Amniotic epithelial cell (primary cell): ENCODE measurements around the gene CTNND2.

ENCODE experiments used
- DNase-seq: peaks from one replicate; pipeline ENCODE4 v3.0.0-alpha.2; 2010; ENCODE audit warnings: low read depth

The CTNND2 gene

DNA sequence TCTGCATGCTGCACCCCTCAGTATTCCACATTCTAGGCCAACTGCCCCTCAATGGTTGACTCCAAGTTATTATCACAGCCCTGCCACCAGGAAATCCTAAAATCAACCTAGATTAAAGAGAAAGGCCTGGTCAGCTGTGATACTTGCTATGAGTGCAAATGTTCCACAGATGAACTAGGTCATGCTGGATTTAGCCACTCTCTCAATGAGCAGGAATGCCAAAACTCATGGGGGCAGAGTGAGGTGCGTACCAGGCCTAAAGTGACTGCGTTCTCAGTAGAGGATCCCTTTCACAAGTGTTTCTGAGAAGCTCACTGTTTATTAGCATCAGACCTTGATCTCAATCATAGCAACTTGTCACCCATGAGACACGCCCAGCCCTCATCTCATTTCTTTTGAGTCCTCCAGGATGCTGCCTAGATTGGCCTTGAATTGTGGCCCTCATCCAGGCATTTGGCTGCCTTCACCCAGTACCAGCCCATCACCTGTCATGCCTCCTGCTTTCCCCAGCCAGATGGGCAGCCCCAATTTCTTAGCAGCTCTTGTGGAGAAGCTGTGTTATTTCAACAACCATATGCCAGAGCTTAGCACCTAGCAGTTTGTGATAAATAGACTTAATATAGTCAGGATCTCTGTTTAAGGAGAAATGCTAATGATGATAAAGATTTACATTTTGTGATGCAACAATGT, 383.9 kb downstream of the CTNND2 start:
- DNase-seq: no peak

DNA sequence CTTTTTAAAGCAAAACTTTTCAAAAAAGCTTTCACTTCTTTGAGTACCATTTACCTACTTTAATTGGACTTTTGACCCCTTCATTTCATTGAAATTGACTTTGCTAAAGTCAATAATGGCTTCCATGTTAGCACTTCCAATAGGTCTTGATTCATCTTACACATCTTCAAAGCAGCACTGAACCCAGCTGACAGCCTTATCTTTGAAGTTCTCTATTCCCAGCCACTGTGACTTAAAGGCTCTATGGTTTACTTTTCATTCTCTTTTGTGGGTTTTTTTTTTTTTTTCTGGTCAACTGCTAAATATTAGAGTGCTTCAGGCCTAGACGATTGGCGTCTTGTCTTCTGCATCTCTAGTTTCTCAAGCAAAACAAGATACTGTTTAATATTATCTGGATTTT, 385.0 kb downstream of the CTNND2 start:
- no peak for DNase-seq

DNA sequence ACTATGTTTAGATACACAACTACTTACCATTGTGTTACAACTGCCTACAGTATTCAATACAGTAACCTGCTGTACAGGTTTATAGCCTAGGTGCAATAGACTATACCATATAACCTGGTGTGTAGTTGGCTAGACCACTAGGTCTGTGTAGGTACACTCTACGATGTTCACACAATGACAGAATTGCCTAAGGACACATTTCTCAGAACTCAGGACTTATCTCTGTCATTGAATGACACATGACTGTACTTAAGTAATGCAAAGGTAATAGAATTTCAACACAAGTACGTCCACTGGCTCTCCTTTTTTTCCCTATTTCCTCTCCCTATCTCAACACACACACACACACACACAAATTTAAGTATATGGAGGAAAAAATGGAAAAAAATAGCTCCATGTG, 385.6 kb downstream of the CTNND2 start:
- DNase-seq: no peak

DNA sequence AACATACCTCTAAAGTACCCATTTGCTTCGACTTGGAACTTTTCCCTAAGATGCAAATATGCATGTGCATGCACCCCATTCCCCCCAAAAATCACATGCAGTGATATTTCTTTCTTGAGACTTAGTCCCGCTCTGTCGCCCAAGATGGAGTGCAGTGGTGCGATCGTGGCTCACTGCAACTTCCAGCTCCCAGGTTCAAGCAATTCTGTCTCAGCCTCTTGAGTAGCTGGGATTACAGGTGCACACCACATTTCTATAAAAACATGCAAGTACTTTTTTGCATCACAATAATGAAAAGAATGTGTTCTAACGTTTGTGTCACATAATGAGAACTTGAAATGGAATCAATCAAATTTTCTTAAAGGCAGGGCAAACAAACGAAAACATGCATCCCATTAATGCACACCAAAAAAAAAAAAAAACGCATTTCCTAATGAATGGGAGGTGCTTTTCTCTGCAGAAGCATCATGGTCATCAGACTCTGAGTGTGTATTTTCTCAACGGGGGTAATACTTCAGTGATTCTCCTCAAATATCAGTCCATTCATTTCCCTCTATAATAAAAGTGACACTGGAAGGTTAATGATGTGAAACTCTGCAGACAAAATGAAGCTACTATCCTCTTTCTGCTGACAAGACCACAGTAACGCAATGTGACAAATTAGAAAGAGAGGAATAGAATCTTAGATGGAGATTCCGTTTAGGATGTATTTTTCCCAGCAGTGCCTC, 389.4 kb downstream of the CTNND2 start:
- DNase-seq: no peak

DNA sequence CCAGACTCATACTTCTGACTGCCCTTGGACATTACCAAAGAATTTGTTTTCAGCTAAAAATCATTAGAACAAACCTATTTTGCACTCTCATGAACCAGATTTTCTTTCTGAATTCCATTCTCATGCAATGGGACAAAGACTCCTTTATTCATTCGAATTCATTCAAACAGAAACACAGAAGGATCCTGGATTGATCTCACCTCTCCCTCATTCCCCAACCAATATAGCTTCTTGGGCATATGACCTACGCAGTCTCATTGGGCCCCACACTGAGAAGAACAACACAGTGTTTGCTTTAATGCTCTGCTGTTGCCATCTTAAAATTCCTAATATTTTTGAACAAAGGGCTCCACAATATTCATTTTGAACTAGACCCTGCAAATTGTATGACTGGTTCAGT, 392.4 kb downstream of the CTNND2 start:
- no peak for DNase-seq

DNA sequence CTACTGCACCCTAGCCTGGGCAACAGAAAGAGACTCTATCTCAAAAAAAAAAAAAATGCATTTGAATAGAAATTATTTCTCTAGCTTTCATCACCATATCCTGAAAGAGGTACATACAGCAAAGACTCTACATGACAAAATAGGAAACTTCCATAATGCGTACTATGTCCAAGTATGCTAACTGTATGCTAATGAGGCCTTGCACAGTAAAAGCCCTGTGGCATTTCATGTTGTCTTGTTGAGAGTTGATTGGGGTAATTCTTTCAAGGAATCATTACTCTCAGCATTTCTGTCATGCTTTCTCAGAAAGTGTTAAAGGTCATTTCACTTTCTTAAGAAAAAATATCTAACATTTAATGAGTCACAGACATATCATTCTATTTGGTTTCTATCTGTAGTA, 393.4 kb downstream of the CTNND2 start:
- DNase-seq: no peak

DNA sequence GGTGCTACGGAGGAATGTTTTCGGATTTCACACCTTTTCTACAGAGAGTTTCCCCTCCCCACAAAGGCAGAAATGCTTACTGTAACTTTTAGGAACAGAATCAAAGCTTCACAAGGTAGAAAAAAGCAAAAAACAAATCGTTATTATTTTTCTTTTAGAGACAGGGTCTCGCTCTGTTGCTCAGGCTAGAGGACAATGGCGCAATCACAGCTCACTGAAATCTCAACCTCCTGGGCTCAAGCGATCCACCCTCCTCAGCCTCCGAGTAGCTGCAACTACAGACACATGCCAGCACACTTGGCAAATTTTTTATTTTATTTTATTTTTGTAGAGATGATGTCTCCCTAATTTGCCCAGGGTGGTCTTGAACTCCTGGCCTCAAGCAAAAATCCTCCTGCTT, 394.5 kb downstream of the CTNND2 start:
- DNase-seq: no peak

DNA sequence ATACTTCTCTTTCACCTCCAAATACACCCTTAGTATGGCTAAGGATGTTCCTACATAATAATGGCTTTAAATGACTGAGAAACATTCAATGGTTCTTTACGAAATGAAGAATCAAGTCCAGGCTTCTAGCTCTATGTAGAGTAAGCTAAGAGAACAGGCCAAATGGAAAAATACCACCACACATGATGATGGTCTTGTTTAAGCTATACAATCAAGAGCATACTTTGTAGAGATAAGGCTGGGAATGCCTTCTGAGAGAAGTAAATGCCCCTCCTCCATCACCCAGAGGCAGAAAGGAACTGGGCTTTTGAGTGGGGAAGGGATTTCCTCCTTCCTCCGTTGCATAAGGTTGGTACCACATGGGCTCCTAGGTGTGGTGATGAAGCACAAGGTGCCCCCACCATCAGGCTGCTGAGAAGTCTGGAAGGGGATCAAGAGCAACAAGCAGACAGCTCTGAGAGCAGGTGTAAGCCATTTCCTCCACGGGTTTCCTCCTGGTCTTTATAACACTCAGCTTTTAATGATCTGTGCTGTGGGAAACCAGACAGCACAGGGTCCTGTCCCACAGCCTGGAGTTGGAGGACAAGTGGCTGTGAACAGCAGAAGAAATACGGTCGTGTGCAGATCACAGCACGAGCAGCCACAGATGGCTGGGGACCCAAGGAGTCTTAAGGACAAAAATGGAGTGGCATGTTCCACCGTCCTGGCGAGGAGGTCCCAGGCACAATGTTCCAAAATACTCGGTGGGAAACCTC, 396.9 kb downstream of the CTNND2 start:
- no peak for DNase-seq

DNA sequence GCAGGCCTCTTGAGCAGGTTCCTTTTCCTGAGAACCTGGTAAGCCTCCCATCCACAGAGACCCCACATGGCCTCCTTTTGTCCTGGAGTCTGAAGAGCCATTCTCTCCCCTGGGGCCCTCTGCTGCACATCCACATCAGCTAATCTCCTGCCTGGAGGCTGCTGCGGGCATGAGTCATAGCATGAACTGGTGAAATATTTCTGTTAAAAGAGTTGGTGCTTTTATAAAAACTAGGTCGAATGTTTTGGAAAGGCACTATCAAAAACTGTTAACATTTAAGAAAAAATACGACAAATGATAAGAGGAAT, 399.4 kb downstream of the CTNND2 start:
- DNase-seq: no peak

DNA sequence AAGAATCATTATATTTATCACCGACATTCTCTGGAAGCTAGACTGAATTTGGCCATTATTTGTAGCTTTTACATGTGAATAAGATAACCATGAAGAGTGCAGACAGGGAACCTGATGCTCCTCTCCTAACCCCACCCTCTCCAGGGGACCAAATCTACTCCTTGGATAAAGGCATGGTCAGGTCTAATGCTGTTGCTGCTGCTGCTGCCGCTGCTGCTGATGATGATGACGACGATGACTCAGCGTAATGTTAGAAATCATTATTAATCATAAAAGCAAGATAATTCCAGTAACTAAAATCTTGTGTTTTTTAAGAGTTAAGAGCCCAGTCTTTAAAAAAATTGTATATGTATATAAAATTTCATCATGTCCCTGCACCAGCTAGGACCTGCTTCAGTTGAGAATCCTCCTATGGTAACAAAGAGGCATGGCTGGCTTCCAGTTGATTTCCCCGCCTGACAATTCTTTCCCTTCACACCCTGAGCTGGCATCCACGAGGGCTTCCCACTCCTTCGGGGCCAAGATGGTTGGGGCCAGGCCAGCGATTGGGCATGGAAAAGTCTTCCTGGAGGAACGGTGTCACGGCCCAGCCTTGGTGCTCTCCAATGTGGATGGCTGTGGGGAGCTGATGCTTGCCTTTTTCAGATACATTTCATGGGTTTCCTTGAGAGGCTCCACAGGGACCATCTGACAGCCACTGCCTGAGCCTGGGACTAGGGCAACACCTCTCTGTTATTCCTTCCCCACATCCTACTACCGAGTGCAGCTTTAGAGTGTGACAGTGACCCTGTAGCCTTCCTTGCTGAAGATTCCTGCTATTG, 400.0 kb downstream of the CTNND2 start:
- DNase-seq: no peak

DNA sequence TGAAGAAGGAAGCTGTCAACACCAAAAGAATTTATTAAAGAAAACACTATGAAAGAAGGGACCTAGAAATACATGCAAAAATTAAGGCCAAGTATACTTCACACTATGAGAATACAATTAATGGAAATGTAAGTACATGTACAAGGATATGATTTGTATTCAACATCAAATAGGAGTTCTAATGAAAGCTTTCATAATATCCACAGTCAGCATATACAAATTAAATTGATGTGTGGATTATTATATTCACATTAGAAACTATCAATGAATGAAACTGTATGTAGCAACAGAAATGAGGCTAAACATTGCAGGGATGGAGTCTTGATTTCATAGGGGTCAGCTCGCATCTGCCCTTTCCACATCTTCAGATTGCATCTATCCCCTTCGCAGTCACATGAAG, 401.5 kb downstream of the CTNND2 start:
- no peak for DNase-seq

DNA sequence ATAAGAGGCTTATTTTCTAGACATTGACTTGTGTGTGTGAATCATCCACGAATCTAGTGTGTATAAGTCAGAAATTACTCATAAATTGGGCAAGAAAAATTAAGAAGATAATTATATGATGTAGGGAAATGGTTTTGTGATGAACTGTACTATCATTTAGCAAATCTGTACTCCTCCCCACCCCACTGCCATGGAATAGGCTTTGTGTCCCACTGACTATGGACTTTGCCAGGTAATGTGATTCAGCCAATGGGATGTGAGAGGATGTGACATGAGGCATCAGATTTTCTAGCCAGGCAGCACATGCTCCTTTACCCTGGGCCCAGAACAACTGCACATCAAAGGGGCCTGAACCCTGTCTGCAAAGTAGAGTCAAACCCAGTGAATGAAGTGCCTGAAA, 406.6 kb downstream of the CTNND2 start:
- no peak for DNase-seq

DNA sequence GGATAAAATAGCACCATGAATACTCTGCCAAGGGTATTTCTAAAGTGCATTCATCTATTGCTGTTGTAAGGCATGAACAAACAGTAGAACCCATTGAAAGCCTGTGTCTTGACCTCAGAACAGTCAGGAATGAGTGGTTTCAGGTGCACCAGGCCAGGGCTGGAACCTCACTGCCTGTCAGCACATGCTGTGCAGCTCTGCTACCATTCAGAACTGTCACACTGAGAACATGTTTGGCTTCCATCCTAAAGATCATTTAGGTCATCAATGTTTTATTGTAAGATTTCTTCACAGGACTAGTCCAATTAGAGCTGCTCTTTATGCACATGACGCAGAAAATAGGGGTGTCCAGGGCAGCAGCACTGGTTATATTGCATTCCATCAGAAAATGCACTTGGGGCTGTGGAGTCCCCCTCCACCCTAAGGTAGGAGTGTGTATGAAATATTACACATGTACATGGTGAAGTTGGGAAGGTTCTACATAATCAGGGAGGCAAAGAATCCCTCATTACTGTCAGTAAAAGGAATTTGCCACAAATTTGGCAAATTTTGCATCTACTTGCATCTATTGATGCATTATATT, 408.0 kb downstream of the CTNND2 start:
- no peak for DNase-seq

DNA sequence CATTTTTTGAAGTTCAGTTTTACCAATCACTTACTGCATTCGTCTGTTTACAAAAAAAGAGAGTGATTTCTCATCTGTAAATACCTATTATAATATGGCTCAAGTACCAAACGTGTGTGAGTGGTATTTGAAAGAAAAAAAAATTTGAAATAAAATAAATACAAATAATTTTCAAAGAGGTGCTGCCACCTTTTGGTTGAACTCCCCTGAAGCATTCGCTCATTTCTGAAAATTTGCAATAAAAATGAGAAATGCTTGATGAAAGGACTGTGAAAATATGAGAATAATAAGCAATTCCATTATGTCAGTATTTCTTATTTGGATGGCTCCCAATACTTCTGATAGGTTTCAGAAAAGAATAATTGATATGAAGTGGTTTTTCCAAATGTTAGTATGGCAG, 409.9 kb downstream of the CTNND2 start:
- DNase-seq: no peak

DNA sequence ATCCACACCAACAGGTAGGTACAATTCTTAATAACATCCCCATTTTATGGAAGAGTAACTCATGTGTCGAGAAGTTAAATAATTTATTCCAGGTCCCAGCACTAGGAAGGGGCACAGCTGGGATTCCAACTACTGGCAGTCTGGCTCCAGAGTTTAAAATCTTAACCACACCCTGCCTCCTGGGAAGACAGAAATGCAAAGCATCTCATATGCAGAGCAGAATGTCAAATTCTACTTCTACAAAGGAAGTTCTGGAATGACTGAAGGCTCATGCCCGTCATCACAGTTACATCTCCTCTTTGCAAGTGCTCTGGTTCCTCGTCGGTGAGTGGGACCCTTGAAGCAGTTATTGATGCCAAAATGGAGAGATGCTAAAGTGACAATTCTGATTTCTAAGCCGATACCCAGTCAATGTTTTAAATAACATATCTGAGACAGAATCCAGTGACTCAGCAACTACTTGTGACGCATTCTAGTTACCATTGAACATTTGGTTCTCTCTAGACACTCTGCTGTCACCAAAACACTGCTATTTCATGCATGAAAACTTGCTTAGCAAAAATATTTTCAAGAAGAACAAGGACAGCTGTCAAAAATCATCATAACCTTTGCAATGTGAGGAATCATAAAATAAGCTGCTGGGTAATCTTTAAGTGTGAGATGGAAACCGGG, 412.7 kb downstream of the CTNND2 start:
- DNase-seq: no peak

DNA sequence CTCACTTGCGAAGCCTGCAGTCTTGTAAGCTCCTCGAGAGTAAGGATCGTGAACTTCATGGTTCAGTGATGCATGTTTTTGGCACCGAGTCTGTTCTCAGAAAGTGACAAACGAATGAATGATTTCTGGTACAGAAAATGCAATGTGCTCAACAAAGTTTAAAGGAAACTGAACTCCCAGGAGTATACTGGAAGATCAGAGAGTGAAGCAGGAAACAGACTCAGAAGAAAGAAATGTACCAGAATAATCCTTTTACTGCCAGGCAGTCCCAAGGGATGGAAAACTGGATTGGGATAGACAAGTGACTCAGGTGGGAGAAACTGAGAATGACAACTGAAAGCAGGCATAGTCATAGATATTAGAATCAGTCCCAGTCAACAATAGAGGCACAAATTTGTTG, 420.6 kb downstream of the CTNND2 start:
- no peak for DNase-seq

DNA sequence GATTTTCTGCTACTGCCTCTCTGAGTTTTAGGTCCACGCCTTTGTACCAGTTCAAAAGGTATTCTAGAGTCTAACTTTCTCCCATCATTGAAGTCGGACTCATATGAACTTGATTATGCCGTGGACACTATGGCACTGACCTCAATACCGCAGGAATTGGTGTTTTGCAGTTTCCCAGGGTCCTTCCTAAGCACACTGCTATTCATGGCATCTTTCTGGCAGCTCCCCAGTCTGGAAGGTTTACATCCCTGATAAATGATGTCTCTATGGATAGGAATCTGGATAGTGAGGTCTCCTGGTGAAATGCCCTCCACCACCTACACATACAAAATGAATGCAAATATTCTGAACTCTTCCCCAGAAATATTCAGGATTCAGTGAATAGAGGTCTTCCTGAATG, 422.2 kb downstream of the CTNND2 start:
- no peak for DNase-seq

DNA sequence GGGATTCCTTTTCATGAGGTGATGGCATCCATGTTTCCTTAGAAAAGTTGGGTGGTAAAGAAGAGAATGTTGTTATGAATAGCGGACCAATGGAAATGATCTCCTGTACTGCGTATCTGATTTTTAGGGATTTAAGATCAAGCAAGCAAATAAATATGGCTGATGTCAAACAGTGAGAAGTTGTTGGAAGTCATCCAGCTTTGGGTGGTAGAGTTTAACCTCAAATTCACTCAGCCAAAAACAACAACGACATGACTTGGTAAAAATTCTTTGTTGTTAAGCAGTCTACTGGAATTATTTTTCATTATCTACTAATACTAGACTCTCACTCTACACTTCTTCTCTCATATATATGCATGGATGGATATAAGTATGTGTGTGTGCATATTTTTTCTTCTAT, 426.5 kb downstream of the CTNND2 start:
- DNase-seq: no peak

DNA sequence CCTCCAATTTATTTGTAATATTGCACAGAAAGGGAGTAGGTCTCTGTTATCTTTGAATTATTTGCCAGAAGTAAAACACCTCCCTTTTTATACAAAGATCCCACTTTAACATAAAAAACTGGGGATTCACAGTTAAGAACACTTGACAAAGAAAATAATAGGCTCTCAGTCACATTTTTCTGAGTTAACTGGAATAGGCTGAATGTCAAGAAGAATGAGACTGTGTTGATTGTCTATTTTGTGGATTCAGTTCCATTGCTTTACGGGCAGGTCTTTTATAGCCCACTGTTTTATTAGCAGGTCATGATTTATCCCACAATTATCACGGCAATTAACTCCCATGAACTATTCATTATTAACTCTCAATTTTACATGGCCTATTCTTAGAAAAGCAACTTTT, 427.4 kb downstream of the CTNND2 start:
- DNase-seq: no peak

DNA sequence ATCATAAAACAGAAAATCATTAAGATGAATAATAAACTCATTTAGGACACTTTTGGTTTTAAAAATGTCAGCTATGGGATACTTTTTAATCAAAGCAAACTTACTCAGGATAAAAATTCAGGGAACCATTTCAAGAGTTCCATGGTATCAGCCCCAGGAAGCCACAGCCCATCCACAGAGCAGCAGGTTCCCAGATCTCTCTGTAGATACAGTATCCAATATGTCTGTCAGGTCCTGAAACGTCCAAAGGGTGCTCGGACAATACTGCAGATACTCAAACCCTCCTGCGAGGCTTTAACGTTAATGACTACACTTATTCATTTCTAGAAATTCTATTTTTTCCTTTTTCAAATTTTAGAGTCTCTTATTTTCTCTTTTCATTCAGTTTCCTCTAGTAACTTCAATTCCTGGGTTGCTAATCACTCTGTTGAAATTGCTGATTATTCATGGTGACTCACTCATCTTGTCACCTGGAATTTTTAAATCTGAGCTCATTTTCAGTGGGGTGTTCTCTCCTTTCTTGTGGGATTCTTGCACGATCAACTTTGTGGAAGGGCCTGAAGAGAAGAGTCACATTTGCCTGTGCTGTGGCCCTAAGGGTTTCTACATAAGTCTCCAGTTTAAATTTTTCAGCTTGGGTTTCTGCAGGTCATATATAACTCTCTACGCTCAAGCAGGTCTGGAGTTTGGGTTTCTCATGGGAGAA, 435.8 kb downstream of the CTNND2 start:
- no peak for DNase-seq

DNA sequence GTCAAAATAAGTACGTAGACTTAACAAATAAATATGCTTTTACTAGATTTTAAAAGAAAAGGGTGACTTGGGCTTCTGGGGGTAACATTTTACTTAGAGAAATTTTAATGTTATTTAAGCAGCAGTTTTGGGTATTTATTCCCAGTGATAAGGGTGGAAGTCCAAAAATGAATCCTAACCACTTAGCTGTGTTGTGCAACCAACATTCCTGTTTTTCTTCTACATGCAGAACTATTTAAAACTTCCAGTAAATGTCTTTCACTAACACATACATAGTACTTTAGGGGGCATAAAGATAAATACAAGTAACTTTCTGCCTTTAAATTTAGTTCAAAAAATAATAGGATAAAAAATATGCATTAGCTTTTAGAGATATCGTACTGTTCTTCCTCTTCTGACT, 436.7 kb downstream of the CTNND2 start:
- DNase-seq: no peak
